Measurements from ENCODE around the gene MAPKAP1.

The MAPKAP1 gene

DNA sequence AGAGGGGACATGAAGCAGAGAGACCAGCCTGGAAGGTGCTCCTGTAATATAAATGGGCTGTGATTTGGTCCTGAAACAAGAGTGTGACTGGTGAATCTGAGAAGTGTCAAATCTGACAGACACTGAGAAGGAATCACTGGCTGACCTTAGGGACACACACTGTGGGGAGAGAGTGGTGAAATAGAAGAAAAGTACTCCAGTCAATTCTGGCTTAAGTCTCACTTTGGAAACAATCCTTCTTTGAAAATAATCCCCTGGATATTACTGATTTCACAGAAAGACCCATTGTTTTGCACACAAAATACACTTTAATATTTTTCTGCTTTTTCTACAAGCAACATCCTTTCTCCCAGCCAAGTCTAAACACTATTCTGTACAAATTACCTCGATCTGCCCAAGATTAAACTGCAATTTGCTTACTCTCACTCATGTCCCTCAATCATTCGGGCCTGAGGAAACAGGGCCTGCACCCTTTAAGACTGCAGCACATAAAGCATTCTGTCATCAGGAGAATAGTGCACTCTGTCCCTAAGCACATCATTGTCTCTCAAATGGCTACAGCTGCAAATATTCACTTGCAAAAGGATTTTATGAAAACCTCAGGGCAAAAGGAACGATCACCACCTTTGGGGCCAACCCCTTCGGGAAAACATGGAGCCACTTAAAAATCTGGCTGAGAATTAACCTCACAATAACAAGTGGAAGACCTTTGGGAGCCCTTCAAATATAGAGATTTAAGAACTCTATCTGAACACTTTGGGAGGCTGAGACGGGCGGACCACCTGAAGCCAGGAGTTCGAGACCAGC, 68.6 kb downstream of the MAPKAP1 start:
- DNase-seq, result no peak

- DNase-seq, result no peak
Observed at GRCh38 chr9:125637241-125637640, 69.8 kb downstream of the MAPKAP1 start.

GRCh38 chr9:125635888-125636287, 71.1 kb downstream of the MAPKAP1 start:
- no peak for DNase-seq

- DNase-seq, result peak; percentile 79
Observed at GRCh38 chr9:125634040-125634717, 72.8 kb downstream of the MAPKAP1 start.

DNA sequence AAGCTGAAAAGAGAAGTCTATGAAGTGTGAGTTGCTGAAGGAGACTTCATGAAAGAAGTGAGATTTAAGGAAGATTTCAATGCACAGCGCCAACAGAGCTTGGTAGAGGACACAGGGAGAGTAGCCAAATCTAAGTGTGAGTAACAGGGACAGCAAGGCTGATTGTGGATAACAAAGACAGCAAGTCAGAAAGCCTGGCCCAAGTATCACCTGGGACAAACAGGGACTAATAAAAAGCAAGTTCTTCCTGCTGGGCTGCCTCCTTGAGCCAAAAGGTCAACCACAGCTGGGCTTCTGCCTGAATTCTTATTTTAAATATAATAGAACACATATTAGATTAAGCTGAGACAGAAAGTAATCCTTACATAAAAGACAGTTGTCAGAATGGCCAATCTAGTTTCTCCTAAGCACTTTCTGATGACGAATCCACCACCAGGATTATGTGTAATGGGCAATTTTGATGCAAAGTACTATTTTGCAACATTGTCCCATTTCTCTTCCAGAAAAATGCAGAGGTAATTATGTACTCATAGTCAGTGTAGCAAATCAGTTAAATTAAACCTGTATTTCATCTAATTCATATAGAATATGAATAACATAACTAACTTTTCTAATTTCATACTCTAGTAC, 73.8 kb downstream of the MAPKAP1 start:
- no peak for DNase-seq

- DNase-seq, result peak; percentile 48
Observed at GRCh38 chr9:125632321-125633115, 74.5 kb downstream of the MAPKAP1 start.

- peak; percentile 57 for DNase-seq
Observed at GRCh38 chr9:125631391-125632085, 75.5 kb downstream of the MAPKAP1 start.

DNA sequence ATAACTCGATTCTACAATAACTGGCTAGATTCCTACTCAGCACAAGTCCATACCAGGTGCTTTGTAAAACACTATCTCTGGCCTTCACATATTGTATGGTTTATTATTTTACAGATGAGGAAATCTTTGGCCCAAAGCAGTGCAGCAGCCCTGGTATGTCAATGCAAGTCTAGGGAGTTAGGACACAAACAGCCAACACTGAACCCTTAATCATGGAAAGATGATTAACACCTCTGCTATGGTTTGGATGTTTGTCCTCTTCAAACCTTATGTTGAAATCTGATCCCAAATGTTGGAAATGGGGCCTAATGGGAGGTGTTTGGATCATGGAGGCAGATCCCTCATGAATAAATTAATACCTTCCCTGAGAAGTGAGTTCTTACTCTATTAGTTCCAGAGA, 76.6 kb downstream of the MAPKAP1 start:
- DNase-seq, result peak; percentile 48

DNA sequence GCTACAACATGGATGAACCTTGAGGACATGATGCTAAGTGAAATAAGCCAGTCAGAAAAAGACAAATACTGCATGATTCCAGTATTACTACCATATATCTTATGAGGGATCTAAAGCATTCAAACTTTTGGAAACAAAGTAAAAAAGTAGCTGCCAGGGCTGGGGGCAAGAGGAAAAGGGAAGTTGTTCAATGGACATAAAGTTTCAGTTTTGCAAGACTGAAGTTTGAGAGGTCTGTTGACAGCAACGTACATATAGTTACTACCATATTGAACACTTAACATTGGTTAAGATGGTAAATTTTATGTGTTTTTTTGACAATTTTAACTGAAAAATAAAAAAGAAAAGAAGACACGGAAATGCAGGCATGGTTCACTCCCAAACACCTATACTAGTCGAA, 77.6 kb downstream of the MAPKAP1 start:
- no peak for DNase-seq

DNA sequence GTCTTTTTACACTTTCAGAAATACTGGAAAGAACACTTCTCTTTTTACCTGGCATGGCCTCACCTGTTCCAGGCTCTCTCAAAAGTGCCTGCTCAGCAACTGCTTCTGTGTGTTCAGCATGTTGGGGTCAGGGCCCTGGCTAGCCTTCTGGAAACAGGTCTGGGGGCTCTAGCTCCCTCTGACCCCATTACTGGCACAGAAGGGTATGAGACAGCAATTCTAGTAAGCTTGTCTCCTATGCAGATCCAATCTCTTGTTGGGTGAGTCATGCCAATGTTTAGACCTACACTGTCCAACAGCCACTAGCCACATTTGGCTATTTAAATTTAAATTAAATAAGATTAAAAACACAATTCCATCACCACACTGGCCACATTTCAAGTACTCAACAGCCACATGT, 80.8 kb downstream of the MAPKAP1 start:
- DNase-seq, result peak; percentile 29

- no peak for DNase-seq
Observed at GRCh38 chr9:125621170-125621569, 85.8 kb downstream of the MAPKAP1 start.

- no peak for DNase-seq
Observed at GRCh38 chr9:125620216-125620615, 86.8 kb downstream of the MAPKAP1 start.

GRCh38 chr9:125617087-125617486, 89.9 kb downstream of the MAPKAP1 start:
- DNase-seq, result no peak

- DNase-seq, result no peak
Observed at GRCh38 chr9:125613141-125613540, 93.9 kb downstream of the MAPKAP1 start.

GRCh38 chr9:125612616-125613015, 94.4 kb downstream of the MAPKAP1 start:
- no peak for DNase-seq

DNA sequence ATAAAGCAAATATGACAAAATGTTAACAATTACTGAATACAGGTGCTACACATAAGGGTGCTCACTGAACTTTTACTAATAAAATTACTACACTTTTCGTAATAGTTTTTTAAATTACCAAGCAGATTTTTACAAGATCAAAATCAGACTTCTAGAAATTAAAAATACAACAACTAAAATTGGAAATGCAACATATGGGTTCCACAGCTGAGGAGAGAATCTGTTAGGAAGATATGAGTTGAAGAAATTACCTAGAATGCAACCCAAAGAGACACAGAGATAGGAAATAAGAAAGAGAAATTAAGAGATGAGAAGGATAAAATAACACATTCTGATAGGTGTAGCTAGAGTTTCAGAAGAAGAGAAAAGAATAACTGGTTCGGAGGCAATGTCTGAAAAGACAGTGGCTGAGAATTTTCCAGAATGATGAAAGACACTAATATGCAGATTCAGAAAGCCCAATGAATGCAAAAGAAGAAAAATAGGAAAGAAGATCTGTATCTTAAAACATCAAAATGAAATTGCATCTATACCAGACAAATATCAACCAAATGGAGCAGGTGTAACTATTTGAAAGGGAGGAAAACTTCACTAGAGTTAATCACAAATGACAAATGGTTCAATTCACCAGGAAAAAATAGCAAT, 95.8 kb downstream of the MAPKAP1 start:
- no peak for DNase-seq

GRCh38 chr9:125609744-125610143, 97.3 kb downstream of the MAPKAP1 start:
- no peak for DNase-seq

DNA sequence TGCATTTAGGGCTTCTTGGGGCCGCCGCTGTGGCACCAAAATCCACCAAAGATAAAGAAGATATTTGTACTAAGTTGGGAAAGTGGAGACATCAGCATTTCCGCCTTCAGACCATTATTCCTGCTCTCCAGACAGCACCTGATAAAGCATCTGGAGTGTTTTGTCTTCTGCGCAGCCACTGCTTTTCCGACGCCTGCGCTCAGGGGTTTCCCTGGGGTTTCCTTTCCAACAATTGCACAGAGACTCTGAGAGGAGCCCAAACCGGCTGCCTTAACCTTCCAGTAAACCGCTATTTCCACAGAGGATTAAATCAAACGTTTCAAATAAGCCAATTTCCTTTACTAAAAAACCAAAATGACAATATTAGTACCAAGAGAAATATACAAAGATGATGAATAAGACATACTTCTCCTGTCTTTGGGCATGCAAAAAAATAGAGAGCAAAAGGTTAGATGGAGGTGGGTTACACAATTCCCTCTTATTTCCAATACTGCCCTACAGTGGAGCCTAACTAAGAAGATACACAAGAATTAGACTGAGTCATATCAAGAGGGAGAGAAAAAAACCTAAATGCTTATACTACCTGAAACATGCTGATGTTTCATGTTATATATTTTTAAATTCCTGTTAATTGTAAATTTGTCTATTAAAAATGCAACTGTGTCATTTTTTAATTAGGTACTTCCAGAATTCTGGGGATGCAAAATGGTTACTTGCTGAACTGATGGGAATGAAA, 98.4 kb downstream of the MAPKAP1 start:
- no peak for DNase-seq

DNA sequence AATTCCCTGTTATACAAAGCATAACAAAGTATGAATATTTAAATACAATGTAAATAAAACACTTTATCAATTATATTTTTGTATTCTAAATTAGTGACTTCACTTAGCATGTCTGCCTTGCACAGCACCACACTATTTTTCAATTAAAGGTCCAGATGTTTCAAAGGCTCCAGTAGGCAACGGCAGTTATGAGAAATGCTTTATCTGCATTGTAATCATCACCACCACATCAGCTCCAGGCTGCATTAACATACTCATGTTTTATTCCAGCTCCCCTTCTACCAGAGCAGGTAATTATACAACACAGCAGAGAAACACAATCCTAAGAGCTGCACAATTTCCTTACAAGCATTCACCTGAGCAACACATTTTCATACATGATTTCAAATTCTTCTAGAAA, 102.8 kb downstream of the MAPKAP1 start:
- DNase-seq, result no peak

- DNase-seq, result no peak
Observed at GRCh38 chr9:125603478-125604021, 103.5 kb downstream of the MAPKAP1 start.

GRCh38 chr9:125601961-125602360, 105.0 kb downstream of the MAPKAP1 start:
- DNase-seq, result no peak
